ENCODE measurements around the gene SYT1.

- no peak for TF ChIP-seq CTCF (IDR thresholded peaks at IDR 0.05)
- no peak for TF ChIP-seq POLR2A (IDR thresholded peaks at IDR 0.05; ENCODE audit: low read depth)
- no peak for TF ChIP-seq EP300 (IDR thresholded peaks at IDR 0.05)
Measured at GRCh38 chr12:79048962-79049361, 184.4 kb downstream of the SYT1 start.
